GM19452 (cell line): ENCODE data around the gene SEMA3B.
"Not testable (repeated sequence)": the region's sequence is repeated elsewhere in the genome, so short reads cannot be mapped to it uniquely, and the experiment has no call there.

Experiments
- ATAC-seq: cut with Tn5 transposase; IDR thresholded peaks from one replicate; pipeline ENCODE4 v1.9.1; 2021; ENCODE audit not compliant: unreplicated experiment

The SEMA3B gene

DNA sequence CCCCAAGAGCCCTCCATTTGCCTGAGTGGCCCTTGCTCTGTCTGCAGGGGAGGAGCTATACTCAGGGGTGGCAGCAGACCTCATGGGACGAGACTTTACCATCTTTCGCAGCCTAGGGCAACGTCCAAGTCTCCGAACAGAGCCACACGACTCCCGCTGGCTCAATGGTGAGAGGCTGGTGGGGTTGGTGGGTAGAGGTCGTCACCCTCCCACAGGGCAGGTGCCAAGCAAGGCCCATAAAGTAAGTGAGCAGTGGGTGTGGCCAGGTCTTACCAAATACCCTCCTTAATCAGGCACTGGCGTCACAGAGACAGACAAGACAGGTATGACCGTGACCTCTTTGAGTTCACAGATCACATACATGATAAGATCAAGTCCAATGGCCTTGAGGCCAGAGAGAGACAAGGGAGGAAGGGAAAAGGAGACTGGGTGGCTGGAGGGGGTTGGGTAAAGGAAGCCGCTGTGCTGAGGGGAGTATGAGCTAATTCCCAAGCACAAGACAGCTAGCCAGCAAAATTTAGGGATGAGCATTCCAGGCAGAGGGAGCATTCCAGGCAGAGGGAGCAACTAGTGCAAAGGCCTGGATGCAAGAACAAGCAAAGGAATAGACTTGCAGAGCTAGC, 2.5 kb downstream of the SEMA3B start:
- ATAC-seq: no peak

DNA sequence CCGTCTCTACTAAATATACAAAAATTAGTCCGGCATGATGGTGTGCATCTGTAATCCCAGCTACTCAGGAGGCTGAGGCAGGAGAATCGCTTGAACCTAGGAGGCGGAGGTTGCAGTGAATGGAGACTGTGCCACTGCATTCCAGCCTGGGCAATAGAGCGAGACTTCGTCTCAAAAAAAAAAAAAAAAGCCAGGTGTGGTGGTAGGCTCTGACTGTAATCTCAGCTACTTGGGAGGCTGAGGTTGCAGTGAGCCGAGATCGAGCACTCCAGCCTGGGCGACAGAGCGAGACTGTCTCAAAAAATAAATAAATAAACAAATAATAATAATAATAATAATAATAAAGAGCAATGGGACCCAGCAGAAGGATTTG, 3.6 kb downstream of the SEMA3B start:
- not testable (repeated sequence) for ATAC-seq

DNA sequence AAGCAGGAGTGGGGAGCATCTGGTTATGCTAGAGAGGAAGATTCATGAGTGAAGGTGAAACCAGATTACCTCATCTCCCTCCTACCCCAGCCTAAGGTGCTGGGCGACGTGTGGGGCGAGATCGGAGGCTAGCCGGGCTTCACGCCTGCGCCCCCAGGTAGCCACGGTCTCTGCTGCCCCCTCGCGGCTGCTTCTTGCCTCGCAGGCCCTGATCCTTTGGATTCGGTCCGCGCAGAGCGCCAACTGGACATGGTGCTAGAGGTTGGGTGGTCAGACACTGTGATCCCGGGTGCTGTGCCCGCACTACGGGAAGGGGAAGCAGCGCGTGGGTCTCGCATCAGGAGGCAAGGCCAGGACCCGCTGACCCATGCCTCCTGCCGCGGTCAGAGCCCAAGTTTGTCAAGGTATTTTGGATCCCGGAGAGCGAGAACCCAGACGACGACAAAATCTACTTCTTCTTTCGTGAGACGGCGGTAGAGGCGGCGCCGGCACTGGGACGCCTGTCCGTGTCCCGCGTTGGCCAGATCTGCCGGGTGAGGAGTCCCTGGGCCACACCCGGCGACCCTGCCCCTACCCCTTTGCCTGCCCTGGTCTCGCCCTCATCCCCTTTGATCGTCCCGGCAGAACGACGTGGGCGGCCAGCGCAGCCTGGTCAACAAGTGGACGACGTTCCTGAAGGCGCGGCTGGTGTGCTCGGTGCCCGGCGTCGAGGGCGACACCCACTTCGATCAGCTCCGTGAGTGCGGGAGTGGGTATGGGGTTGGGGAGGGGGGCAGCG, 4.2 kb downstream of the SEMA3B start:
- ATAC-seq: peak; percentile 84

DNA sequence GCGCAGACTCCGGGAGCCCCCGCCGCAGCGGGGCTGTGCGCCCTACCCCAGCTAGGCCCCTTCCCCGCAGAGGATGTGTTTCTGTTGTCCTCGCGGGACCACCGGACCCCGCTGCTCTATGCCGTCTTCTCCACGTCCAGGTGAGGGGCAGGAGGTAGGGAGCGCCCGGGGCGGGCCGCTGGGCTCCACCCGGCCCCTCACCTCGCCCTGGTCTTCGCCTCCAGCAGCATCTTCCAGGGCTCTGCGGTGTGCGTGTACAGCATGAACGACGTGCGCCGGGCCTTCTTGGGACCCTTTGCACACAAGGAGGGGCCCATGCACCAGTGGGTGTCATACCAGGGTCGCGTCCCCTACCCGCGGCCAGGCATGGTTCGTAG, 4.7 kb downstream of the SEMA3B start:
- ATAC-seq: no peak

DNA sequence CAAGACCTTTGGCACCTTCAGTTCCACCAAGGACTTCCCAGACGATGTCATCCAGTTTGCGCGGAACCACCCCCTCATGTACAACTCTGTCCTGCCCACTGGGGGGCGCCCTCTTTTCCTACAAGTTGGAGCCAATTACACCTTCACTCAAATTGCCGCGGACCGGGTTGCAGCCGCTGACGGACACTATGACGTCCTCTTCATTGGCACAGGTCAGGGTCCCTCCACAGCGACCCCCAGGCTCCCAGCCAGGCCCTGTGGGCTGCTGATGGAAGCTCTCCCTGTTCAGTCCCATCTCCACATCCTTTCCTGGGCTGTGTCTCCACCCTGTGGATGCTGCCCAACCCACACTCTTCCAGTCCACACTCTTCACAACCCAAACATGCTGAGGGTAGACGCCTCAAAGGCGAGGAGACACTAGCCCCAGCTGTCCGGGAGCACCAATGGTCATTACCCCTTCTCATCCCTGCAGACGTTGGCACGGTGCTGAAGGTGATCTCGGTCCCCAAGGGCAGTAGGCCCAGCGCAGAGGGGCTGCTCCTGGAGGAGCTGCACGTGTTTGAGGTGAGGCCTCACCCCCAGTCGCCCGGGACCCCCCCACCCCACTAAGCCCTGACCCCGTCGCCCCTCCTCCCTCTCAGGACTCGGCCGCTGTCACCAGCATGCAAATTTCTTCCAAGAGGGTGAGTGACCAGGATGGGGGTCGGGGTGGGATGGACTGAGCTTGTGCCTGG, 5.6 kb downstream of the SEMA3B start:
- ATAC-seq: no peak

DNA sequence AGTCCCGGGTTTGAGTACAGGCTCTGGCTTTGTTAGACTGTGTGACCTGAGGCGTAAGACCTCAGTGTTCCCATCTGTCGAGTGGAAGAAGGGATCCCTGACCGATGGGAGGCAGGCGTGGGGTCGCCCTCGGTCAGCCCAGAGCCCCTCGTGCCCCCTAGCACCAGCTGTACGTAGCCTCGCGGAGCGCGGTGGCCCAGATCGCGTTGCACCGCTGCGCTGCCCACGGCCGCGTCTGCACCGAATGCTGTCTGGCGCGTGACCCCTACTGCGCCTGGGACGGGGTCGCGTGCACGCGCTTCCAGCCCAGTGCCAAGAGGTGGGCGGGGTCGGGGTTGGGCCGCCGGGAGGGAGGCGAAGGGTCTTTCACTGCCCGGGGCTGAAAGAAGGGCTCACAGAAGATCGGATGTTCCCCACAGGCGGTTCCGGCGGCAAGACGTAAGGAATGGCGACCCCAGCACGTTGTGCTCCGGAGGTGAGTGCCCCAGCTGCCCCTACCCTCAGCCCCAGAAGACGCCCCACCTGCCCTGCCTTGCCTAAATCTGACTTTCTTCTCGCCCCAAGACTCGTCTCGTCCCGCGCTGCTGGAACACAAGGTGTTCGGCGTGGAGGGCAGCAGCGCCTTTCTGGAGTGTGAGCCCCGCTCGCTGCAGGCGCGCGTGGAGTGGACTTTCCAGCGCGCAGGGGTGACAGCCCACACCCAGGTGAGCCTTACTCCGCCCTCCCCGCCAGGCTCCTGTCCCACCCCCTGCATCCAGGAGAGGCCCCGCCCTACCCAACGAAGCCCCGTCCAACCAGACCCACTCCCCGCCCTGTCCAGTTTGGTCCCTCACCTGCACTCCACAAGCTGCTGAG, 6.4 kb downstream of the SEMA3B start:
- ATAC-seq: no peak

DNA sequence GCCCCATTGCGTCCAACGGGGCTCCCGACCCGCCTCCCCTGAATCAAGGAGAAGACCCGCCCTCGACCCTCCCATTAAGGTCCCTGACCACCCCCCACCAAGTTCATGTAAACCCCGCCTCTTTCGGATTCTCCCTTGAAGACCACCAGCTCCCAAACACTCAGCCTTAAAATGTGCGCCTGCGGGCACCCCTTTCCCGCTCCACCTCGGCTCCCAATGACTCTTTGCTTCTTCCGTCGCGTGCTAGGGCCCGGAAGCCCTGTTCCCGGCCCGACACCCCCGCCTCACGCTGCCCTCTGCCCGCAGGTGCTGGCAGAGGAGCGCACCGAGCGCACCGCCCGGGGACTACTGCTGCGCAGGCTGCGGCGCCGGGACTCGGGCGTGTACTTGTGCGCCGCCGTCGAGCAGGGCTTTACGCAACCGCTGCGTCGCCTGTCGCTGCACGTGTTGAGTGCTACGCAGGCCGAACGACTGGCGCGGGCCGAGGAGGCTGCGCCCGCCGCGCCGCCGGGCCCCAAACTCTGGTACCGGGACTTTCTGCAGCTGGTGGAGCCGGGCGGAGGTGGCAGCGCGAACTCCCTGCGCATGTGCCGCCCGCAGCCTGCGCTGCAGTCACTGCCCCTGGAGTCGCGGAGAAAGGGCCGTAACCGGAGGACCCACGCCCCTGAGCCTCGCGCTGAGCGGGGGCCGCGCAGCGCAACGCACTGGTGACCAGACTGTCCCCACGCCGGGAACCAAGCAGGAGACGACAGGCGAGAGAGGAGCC, 7.2 kb downstream of the SEMA3B start:
- no peak for ATAC-seq

DNA sequence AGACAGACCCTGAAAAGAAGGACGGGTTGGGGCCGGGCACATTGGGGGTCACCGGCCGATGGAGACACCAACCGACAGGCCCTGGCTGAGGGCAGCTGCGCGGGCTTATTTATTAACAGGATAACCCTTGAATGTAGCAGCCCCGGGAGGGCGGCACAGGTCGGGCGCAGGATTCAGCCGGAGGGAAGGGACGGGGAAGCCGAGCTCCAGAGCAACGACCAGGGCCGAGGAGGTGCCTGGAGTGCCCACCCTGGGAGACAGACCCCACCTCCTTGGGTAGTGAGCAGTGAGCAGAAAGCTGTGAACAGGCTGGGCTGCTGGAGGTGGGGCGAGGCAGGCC, 7.8 kb downstream of the SEMA3B start:
- ATAC-seq: no peak

DNA sequence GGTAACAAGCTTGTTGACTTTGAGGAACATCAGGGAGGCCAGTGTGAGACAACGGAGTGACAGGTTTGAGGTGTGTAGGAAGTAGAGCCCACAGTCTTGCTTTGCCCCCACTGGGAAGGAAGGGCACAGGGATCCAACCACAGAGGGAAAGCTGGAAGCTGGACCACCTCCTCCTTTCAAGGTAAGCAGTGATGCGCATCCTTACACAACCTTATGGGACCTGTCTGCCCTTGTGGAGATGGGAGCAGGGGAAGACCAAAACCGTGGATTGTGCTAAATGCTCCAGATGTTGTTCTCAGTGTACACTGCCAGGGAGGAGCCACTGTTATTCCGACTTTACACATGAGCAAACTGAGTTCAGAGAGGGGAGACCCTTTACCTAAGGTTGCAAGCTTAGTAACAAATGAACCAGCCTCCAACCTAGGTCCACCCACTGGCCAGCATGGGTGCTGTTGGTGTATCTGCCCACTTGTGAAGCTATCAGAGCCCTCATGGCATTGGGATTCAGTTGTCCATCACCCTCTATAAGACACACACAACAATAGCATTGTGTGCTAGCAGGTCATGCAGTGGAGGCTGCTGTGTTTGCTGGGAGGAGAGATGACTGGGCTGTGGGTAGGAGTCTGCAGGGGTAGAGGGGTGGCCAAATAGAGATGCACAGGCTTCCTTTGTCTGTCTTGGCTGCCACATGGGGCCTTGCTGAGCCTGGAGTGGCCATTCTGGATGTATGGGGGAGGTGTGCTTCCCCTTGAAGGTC, 9.4 kb downstream of the SEMA3B start:
- ATAC-seq: no peak

DNA sequence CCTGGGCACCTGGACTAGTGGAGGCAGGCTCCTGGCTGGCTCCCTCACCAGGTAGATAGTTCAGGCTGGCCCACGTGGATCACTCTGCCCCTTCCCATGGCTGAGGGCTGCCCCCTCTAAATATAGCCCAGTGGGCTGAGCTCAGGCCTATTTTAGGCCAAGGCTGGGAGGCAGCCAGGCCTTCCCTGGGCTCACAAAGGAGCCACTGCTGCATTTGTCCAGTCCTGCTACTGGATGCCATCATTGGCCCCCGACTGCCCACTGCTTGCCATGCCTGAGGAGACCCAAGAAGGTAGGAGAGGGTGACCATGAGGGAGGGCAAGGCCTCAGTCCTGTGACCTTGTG, 9.9 kb downstream of the SEMA3B start, which contains the start of gene LSMEM2:
TSS of gene LSMEM2 (plus strand) at position 208 of the 345 bp plus-strand sequence. CDS start at position 235, 27 bp downstream.
- no peak for ATAC-seq

DNA sequence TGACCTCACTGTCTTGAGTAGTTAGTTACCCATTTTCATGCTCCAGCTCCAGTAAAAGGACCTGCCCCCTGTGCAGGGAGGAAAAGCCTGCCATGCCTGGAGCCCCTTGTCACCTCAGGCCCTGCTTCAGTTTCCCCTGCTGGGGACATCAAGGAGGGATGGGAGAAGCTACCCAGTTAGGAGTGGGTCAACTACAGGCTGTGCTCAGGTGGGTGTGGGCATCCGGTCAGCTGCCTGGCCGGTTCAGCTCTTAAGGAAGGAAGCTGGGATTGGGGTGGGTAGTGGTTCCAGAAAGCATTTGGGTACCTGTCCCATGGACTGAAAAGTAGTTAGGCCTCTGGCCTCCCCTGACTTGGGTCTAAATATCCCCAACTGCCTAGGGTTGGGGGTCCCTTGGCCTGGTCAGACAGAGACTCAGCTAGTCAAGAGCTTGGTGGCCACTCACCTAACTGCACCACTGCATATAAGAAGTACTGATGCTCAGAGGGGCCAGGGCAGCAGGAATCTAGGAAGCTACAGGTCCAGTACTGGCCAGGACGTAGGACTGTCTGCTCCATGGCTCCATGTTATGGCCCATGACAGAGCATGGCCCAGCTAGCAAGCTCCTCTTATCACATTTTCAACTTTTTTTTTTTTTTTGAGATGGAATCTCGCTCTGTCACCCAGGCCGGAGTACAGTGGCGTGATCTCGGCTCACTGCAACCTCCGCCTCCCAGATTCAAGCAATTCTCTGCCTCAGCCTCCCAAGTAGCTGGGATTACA, 10.5 kb downstream of the SEMA3B start:
- ATAC-seq: no peak

DNA sequence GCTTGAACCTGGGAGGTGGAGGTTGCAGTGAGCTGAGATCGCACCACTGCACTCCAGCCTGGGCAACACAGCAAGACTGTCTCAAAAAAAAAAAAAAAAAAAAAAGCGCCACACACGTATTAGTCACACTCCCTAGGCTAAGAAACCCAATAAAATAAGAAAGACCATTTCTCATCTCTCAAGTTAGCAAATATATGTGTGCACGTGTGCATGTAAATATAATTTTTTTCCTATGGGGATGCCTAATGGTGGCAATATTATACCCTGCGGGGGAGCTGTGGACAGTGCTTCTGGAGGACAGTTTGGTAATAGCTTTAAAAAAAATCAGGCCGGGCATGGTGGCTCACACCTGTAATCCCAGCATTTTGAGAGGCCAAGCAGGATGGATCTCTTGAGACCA, 15.2 kb downstream of the SEMA3B start:
- ATAC-seq: not testable (repeated sequence)

DNA sequence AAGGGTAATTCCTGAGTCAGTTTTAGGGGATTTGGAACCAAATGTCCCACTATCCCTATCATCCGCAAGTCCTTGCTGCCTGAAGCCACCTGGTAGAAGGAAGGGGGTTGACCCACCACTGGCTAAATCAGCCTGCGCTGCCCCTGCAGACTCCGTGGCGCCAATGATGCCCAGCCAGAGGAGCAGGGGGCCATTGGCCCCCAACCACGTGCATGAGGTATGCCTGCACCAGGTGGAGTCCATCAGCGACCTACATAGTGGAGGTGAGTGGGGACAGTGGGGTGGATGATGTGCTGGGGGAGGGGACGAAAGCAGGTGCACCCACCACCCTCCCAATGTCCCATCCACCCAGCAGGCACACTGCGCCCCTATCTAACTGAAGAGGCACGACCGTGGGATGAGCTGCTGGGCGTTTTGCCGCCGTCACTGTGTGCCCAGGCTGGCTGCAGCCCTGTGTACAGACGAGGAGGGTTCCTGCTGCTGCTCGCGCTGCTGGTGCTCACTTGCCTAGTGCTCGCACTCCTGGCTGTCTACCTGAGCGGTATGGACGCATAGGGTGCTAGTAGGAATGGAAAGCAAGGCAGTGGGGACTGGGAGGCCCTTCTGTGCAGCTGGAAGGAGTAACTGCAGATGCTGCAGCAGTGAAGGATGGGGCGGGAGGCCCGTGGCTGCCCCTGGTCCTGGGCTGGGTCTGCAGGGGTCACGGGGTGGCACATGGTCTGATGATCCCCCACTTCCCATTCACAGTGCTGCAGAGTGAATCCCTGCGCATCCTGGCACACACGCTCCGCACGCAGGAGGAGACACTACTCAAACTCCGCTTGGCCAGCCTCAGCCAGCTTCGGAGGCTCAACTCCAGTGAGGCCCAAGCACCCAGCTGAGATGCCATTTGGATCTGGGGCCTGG, 17.6 kb downstream of the SEMA3B start:
- ATAC-seq: no peak

DNA sequence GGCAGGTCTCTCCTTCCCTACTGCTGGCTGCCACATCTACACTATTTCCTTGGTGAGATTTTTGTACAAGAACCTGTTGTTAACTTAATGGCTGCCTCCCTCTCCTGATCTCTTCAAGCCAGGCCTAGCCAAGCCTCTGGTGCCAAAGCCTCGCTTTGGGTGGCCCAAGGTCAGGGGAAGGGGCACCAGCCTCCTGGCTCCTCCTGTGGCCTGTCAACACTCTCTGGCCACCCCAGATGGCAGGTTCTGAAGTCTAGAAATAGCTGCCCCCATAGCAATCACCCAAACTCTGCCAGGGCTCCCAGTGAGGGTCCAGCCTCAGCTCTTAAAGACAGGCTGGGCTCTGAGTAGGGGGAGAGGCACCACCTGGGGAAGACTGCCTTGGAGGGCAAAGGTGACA, 18.3 kb downstream of the SEMA3B start:
- no peak for ATAC-seq

DNA sequence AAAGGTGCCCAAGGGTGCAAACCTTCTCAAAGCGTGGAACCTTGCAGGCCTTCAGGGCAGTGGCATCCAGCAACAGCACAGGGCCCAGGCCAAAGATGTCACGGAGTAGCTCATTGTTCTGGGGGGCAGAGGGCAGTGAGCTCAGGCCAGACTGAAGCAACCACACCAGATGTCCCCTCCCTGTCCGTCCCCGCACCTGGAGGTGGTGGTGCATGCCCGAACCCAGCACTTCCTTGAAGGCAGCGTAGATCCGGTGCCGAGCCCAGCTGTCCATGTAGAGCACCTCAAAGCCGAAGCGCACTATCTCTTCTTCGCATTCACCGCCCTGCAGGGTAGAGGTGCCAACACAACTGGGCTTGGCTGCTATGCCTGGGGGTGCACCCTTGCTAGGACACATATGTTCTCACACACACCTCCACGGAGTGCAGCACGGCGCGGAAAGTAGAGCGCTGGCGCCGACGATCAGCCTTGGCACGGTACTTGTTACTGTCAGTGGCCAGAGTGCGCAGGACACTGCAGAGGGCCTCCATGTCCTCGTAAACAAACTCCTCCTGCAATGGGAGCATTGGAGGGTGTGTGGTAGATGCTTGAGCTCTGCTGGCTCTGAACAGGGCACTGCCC, 19.6 kb downstream of the SEMA3B start:
- no peak for ATAC-seq

DNA sequence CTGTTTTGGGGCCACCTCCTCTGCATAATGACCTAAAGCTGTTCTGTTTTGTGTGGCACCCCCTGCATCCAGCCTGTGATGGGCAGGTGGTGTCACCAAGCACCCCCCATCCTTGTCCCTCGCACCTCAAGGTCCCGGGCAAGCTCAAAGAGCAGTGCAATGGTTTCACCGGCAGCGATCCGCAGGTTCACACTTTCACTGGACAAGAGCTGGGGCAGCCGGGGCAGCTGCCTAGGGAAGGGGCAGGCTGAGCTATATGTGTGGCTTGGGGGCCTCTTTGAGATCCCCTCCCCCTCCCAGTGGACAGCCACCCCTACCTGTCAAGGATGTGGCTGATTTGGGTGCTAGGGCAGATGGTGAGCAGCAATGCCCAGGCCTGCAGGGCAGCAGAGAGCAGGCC, 20.2 kb downstream of the SEMA3B start:
- ATAC-seq: no peak

DNA sequence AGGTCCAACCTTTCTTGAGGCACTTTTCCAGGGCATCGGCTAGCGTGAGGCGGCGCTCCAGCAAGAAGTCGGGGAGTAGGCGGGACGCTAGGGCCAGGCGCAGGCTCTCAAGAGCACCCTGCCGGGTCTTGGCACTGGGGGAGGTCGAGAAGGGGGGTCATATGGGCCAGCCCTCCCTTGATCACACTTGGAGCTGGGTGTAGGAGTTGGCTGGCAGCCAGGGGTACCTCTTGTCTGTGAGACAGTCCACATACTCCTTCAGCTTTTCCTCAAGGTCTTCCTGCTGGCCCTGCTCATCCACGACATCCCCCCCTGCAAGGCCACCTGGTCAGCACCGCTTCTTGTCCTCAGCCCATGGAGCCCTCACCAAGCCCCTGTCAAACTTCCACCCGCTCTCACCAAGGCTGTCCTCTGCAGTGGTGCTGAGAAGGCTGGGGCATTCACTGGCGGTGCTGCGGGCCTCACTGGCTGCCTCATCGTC, 21.3 kb downstream of the SEMA3B start:
- no peak for ATAC-seq
